ENCODE measurements around the gene MED13L.

Gene MED13L

DNA sequence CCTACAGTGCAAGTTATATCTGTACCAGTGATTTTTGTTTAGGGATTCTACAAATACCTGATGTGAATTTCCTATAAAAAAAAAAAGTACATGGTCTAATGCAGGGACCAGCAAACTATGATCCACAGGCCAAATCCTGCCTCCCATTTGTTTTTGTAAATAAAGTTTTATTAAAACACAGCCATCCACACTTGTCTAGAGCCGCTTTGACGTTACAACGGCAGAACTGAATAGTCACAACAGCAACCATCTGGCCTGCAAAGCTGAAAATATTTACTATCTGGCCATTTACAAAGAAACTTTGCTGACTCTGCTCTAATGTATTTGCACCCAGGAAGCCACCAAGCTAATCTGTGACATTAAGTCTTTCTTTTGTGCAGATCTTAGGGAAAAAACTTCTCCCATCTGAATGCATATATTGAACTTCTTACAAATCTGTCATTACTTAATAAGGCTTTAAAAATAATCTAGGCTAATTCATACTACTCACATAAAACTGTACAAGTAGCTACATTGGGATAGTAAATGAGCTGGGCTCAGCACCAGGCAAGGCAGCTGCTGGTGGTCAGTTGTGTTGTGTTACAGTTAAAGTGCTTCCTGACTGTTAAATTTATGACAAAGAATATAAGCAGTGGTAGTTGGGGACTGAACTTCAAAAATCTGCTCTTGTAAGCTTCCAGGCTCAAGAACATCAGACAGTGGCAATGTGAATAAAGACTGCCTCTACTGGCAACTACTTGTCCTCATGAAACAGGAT lies 303.3 kb downstream of the MED13L start:
- CTCF ChIA-PET: interaction anchor here (0.6 kb wide), 1 partner anchor 525 kb away, joined by 3 read pairs; no protein-coding TSS in a partner anchor
- POLR2A ChIA-PET: no interaction called here

DNA sequence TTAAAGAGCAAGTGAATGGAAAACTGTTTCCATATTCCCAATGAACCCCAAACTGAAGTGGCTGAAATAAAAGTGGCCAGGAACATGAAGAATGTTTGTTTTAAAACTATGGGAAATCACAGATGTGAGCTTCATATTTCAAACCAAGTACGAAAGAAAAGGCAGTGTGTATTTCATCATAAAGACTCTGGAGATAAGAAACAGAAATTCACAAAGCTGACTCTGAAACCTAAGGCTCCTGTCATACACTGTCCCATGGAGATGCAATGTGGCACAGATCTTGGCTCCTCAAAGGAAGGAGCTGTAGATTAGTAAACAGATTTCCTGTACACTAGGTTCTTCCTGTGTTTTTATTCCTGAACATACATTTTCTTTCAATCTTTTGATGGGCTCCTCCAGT lies 304.4 kb downstream of the MED13L start:
- POLR2A ChIA-PET: no interaction called here
- CTCF ChIA-PET: no interaction called here
- TF ChIP-seq, protein P1, sequence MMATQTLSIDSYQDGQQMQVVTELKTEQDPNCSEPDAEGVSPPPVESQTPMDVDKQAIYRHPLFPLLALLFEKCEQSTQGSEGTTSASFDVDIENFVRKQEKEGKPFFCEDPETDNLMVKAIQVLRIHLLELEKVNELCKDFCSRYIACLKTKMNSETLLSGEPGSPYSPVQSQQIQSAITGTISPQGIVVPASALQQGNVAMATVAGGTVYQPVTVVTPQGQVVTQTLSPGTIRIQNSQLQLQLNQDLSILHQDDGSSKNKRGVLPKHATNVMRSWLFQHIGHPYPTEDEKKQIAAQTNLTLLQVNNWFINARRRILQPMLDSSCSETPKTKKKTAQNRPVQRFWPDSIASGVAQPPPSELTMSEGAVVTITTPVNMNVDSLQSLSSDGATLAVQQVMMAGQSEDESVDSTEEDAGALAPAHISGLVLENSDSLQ (IDR thresholded peaks at IDR 0.05): no peak
- TF ChIP-seq L3MBTL2 (conservative IDR thresholded peaks at IDR 0.05) (no peak), FOXM1 (IDR thresholded peaks at IDR 0.05; ENCODE audit: borderline replicate concordance) (no peak), LEF1 (IDR thresholded peaks at IDR 0.05; ENCODE audit: borderline replicate concordance) (no peak), NFRKB (IDR thresholded peaks at IDR 0.05) (no peak), FOXA1 (IDR thresholded peaks at IDR 0.05) (no peak), SP1 (IDR thresholded peaks at IDR 0.05) (no peak), CTBP1 (IDR thresholded peaks at IDR 0.05; ENCODE audit: borderline replicate concordance) (no peak), SUZ12 (IDR thresholded peaks at IDR 0.05) (no peak), ELF4 (IDR thresholded peaks at IDR 0.05) (no peak), ZNF384 (IDR thresholded peaks at IDR 0.05) (no peak), FOXK2 (IDR thresholded peaks at IDR 0.05) (no peak), TARDBP (IDR thresholded peaks at IDR 0.05) (no peak), HDGF (IDR thresholded peaks at IDR 0.05; ENCODE audit: borderline replicate concordance) (no peak), BHLHE40 (IDR thresholded peaks at IDR 0.05; ENCODE audit: borderline replicate concordance) (no peak), ARNT (IDR thresholded peaks at IDR 0.05) (no peak)
- DNase-seq (ENCODE audit: extremely low spot score): no peak

More for the DNA sequence above, 303.3 kb downstream of the MED13L start:
- DNase-seq (ENCODE audit: extremely low spot score): no peak
- no peak for TF ChIP-seq SUZ12 (IDR thresholded peaks at IDR 0.05)
- TF ChIP-seq SP1 (IDR thresholded peaks at IDR 0.05): no peak
- TF ChIP-seq, protein P1 (IDR thresholded peaks at IDR 0.05): no peak
- no peak for TF ChIP-seq TARDBP (IDR thresholded peaks at IDR 0.05)
- no peak for TF ChIP-seq ARNT (IDR thresholded peaks at IDR 0.05)
- TF ChIP-seq ZNF384 (IDR thresholded peaks at IDR 0.05): no peak
- no peak for TF ChIP-seq L3MBTL2 (conservative IDR thresholded peaks at IDR 0.05)
- no peak for TF ChIP-seq FOXA1 (IDR thresholded peaks at IDR 0.05)
- no peak for TF ChIP-seq BHLHE40 (IDR thresholded peaks at IDR 0.05; ENCODE audit: borderline replicate concordance)
- TF ChIP-seq LEF1 (IDR thresholded peaks at IDR 0.05; ENCODE audit: borderline replicate concordance): no peak
- no peak for TF ChIP-seq FOXM1 (IDR thresholded peaks at IDR 0.05; ENCODE audit: borderline replicate concordance)
- no peak for TF ChIP-seq HDGF (IDR thresholded peaks at IDR 0.05; ENCODE audit: borderline replicate concordance)
- no peak for TF ChIP-seq FOXK2 (IDR thresholded peaks at IDR 0.05)
- TF ChIP-seq CTBP1 (IDR thresholded peaks at IDR 0.05; ENCODE audit: borderline replicate concordance): no peak
- TF ChIP-seq NFRKB (IDR thresholded peaks at IDR 0.05): no peak
- TF ChIP-seq ELF4 (IDR thresholded peaks at IDR 0.05): no peak

DNA sequence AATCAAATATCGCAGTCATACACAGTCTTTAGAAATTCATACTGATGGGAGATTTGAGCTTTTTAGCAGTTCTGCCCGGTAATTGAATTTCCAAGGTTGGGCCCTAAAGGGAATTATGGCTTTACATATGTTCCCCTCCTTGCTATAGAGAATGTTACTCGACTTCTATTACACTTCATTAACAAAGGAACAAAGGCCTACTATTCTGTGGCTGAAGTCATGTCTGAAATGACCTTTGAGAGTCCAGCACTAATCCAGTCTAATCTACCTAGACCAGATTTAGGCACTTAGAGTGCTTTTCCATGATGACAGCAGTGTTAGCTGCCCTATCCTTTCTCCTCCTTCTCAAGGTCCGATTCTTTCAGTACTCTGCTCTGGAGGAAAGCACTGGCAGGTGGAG lies 305.3 kb downstream of the MED13L start:
- DNase-seq (ENCODE audit: extremely low spot score): no peak
- ChIA-PET POLR2A (no interaction called here), CTCF (no interaction called here)
- no peak for TF ChIP-seq L3MBTL2 (conservative IDR thresholded peaks at IDR 0.05)
- no peak for TF ChIP-seq NFRKB (IDR thresholded peaks at IDR 0.05)
- TF ChIP-seq ZNF384 (IDR thresholded peaks at IDR 0.05): no peak

DNA sequence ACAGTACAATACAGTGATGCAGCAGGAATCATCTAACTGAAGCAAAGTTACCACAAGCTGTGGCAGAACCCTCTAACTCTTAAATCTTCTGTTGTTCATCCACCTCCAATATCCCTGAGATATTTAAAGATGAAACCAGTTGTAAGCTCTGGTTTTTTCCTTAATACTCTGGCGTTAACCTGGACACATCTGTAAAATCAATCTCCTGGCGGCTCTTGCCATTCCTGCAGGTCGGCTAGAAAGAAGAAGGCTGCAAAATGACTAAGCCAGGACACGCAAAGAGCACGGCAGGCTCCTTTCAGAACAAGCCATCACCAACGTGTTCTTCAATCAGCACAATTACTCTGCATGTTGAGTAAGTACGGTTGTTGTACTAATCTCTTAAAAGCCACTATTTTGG lies 309.3 kb downstream of the MED13L start:
- ChIA-PET CTCF (no interaction called here), POLR2A (no interaction called here)
- no peak for DNase-seq (ENCODE audit: extremely low spot score)
- TF ChIP-seq SP1 (IDR thresholded peaks at IDR 0.05): no peak
- TF ChIP-seq SUZ12 (IDR thresholded peaks at IDR 0.05): no peak
- TF ChIP-seq ELF4 (IDR thresholded peaks at IDR 0.05): no peak
- TF ChIP-seq ZNF384 (IDR thresholded peaks at IDR 0.05): no peak
- no peak for TF ChIP-seq L3MBTL2 (conservative IDR thresholded peaks at IDR 0.05)
- no peak for TF ChIP-seq ARNT (IDR thresholded peaks at IDR 0.05)
- TF ChIP-seq FOXA1 (IDR thresholded peaks at IDR 0.05): no peak
- no peak for TF ChIP-seq NFRKB (IDR thresholded peaks at IDR 0.05)
- TF ChIP-seq FOXK2 (IDR thresholded peaks at IDR 0.05): no peak
- no peak for TF ChIP-seq BHLHE40 (IDR thresholded peaks at IDR 0.05; ENCODE audit: borderline replicate concordance)
- no peak for TF ChIP-seq TARDBP (IDR thresholded peaks at IDR 0.05)
- TF ChIP-seq LEF1 (IDR thresholded peaks at IDR 0.05; ENCODE audit: borderline replicate concordance): no peak
- TF ChIP-seq FOXM1 (IDR thresholded peaks at IDR 0.05; ENCODE audit: borderline replicate concordance): no peak
- TF ChIP-seq CTBP1 (IDR thresholded peaks at IDR 0.05; ENCODE audit: borderline replicate concordance): no peak
- TF ChIP-seq, protein P1 (IDR thresholded peaks at IDR 0.05): no peak

DNA sequence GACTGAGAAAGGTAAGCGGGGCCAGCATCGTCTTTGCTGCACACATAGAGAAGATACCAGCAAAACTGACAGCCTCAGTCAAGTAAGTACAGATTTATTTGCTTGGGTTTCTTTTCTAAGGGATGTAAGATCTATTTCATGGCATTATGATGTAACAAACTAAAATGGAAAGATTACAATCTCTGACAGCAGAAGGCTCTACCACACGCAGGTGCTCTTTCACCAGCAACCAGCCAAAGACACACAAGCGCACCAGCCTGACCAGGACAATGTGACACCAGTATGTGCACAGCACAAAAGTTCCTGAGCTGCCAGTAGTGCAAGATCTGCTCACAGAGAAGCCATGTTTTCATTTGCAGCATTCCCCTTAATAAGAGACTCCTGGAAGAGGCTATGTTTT lies 311.1 kb downstream of the MED13L start:
- ChIA-PET CTCF (no interaction called here), POLR2A (no interaction called here)
- no peak for DNase-seq (ENCODE audit: extremely low spot score)
- TF ChIP-seq FOXK2 (IDR thresholded peaks at IDR 0.05) (no peak), BHLHE40 (IDR thresholded peaks at IDR 0.05; ENCODE audit: borderline replicate concordance) (no peak), FOXM1 (IDR thresholded peaks at IDR 0.05; ENCODE audit: borderline replicate concordance) (no peak), FOXA1 (IDR thresholded peaks at IDR 0.05) (no peak), ZNF384 (IDR thresholded peaks at IDR 0.05) (no peak), SUZ12 (IDR thresholded peaks at IDR 0.05) (no peak), HDGF (IDR thresholded peaks at IDR 0.05; ENCODE audit: borderline replicate concordance) (no peak), SP1 (IDR thresholded peaks at IDR 0.05) (no peak), CTBP1 (IDR thresholded peaks at IDR 0.05; ENCODE audit: borderline replicate concordance) (no peak), NFRKB (IDR thresholded peaks at IDR 0.05) (no peak), LEF1 (IDR thresholded peaks at IDR 0.05; ENCODE audit: borderline replicate concordance) (no peak), L3MBTL2 (conservative IDR thresholded peaks at IDR 0.05) (no peak), ELF4 (IDR thresholded peaks at IDR 0.05) (no peak), TARDBP (IDR thresholded peaks at IDR 0.05) (no peak), ARNT (IDR thresholded peaks at IDR 0.05) (no peak)
- TF ChIP-seq, protein P1 (IDR thresholded peaks at IDR 0.05): no peak

Measured in HEK293T (cell line).